Neural progenitor cell (in vitro differentiated cells): ENCODE data around the gene IRX3. TPM values are rescaled to one million over a fixed set of nuclear protein-coding genes. Genes with fewer than 3 reads are reported as not detected.

Source experiments
- DNase-seq: peaks from one replicate; pipeline ENCODE4 v3.0.0-alpha.2; 2016; ENCODE audit warnings: low spot score
- H2AFZ ChIP-seq: fragments of 200-600 bp; sonication (generic); replicated peaks from 2 replicates; pipeline ENCODE4 v1.6.1; 2016; ENCODE audit warnings: antibody characterized with exemption
- H3F3A ChIP-seq: fragments of 200-600 bp; sonication (generic); 2 replicates; pipeline ENCODE4 v1.6.1; 2016; ENCODE audit warnings: antibody characterized with exemption, low read depth
- H3K27ac ChIP-seq: fragments of 200-600 bp; sonication (generic); 2 replicates; pipeline ENCODE4 v1.5.1; 2016; ENCODE audit warnings: mild to moderate bottlenecking
- H3K27me3 ChIP-seq: fragments of 200-600 bp; sonication (generic); 2 replicates; pipeline ENCODE4 v1.6.1; 2016; ENCODE audit warnings: mild to moderate bottlenecking, moderate library complexity
- H3K36me3 ChIP-seq: fragments of 200-600 bp; sonication (generic); 2 replicates; pipeline ENCODE4 v1.5.1; 2016
- H3K4me1 ChIP-seq: fragments of 200-600 bp; sonication (generic); 2 replicates; pipeline ENCODE4 v1.6.1; 2016; ENCODE audit warnings: mixed run types
- H3K4me2 ChIP-seq: fragments of 200-600 bp; sonication (generic); 2 replicates; pipeline ENCODE4 v1.6.1; 2016
- H3K4me3 ChIP-seq: fragments of 200-600 bp; sonication (generic); 2 replicates; pipeline ENCODE4 v1.5.1; 2016
- H3K79me2 ChIP-seq: fragments of 200-600 bp; sonication (generic); 2 replicates; pipeline ENCODE4 v1.6.1; 2016; ENCODE audit warnings: low read depth
- H3K9ac ChIP-seq: fragments of 200-600 bp; sonication (generic); 2 replicates; pipeline ENCODE4 v1.6.1; 2016
- H3K9me3 ChIP-seq: fragments of 200-600 bp; sonication (generic); 2 replicates; pipeline ENCODE4 v1.5.1; 2016; ENCODE audit warnings: low read depth
- H4K20me1 ChIP-seq: fragments of 200-600 bp; sonication (generic); 2 replicates; pipeline ENCODE4 v1.6.1; 2016; ENCODE audit warnings: low read depth
- H3K27ac Mint-ChIP-seq: 3 replicates; pipeline ENCODE4 v1.8.0; 2021; ENCODE audit warnings: mixed read lengths
- H3K27me3 Mint-ChIP-seq: 2 replicates; pipeline ENCODE4 v1.8.0; 2022; ENCODE audit warnings: low read depth, mild to moderate bottlenecking, inconsistent platforms, moderate library complexity, mixed read lengths; ENCODE audit not compliant: insufficient read depth
- H3K36me3 Mint-ChIP-seq: 3 replicates; pipeline ENCODE4 v1.8.0; 2021; ENCODE audit warnings: mixed read lengths
- H3K4me1 Mint-ChIP-seq: 3 replicates; pipeline ENCODE4 v1.8.0; 2021; ENCODE audit warnings: mixed read lengths
- H3K4me3 Mint-ChIP-seq: 3 replicates; pipeline ENCODE4 v1.8.0; 2021; ENCODE audit warnings: mild to moderate bottlenecking, moderate library complexity, mixed read lengths
- H3K9me3 Mint-ChIP-seq: 3 replicates; pipeline ENCODE4 v1.8.0; 2020; ENCODE audit warnings: mixed read lengths
- CTCF ChIP-seq: fragments of 200-600 bp; sonication (generic); IDR thresholded peaks from 2 replicates; pipeline ENCODE4 v1.5.1; 2017; ENCODE audit warnings: antibody characterized with exemption, mild to moderate bottlenecking
- EZH2 ChIP-seq: fragments of 200-600 bp; sonication (generic); IDR thresholded peaks from 2 replicates; pipeline ENCODE4 v1.6.1; 2017; ENCODE audit warnings: antibody characterized with exemption, mild to moderate bottlenecking, moderate library complexity
- EZH2phosphoT487 ChIP-seq: fragments of 200-600 bp; sonication (generic); IDR thresholded peaks from 2 replicates; pipeline ENCODE4 v1.6.1; 2017; ENCODE audit warnings: antibody characterized with exemption
- total RNA-seq: library from RNA; depleted of rRNA; stranded (reverse); fragments of >200 nt; gene quantifications from 2 replicates; pipeline ENCODE4 v1.2.3, GENCODE V29; 2015; ENCODE audit warnings: low replicate concordance

The IRX3 gene
- total RNA-seq, 1 donor from 2014 or later = 9.1 TPM

GRCh38 chr16:54317101-54317611, 30.6 kb upstream of the IRX3 start:
- Histone ChIP-seq H3K27me3 (no peaks in the 10 kb centered on the region), H3K4me1 (peaks cover 11% of the 10 kb centered on the region), H3K36me3 (no peaks in the 10 kb centered on the region), H2AFZ (no peak overlapping the region), H3K27ac (no peak overlapping the region), H3K4me3 (no peak overlapping the region), H3K9me3 (no peaks in the 10 kb centered on the region), H3K9ac (no peak overlapping the region), H4K20me1 (no peaks in the 10 kb centered on the region), H3F3A (no peaks in the 10 kb centered on the region), H3K79me2 (no peaks in the 10 kb centered on the region), H3K4me2 (no peak overlapping the region)
- TF ChIP-seq EZH2phosphoT487 (no peak), EZH2 (no peak), CTCF (no peak)
- Mint-ChIP-seq H3K4me3 (no peak overlapping the region), H3K27ac (no peak overlapping the region), H3K4me1 (peaks cover 17% of the 10 kb centered on the region), H3K9me3 (no peaks in the 10 kb centered on the region), H3K27me3 (peaks cover 5% of the 10 kb centered on the region), H3K36me3 (no peaks in the 10 kb centered on the region)
- no peak for DNase-seq

GRCh38 chr16:54316095-54316889, 29.7 kb upstream of the IRX3 start:
- TF ChIP-seq EZH2 (no peak), CTCF (no peak), EZH2phosphoT487 (no peak)
- H3K79me2 ChIP-seq = no peaks in the 10 kb centered on the region
- no peak overlapping the region for H2AFZ ChIP-seq
- no peaks in the 10 kb centered on the region for H3K36me3 ChIP-seq
- H3F3A ChIP-seq = no peaks in the 10 kb centered on the region
- DNase-seq = no peak
- H3K4me1 ChIP-seq = peaks cover 6% of the 10 kb centered on the region
- Mint-ChIP-seq H3K4me3 (no peak overlapping the region), H3K27ac (no peak overlapping the region), H3K9me3 (no peaks in the 10 kb centered on the region), H3K36me3 (no peaks in the 10 kb centered on the region), H3K4me1 (peaks cover 11% of the 10 kb centered on the region), H3K27me3 (peaks cover 5% of the 10 kb centered on the region)
- no peaks in the 10 kb centered on the region for H3K27me3 ChIP-seq
- H3K4me3 ChIP-seq = no peak overlapping the region
- H3K27ac ChIP-seq = no peak overlapping the region
- H3K4me2 ChIP-seq = no peak overlapping the region
- no peaks in the 10 kb centered on the region for H3K9me3 ChIP-seq
- H3K9ac ChIP-seq = no peak overlapping the region
- H4K20me1 ChIP-seq = no peaks in the 10 kb centered on the region

GRCh38 chr16:54313789-54314188, 27.2 kb upstream of the IRX3 start:
- no peak overlapping the region for H3K4me2 ChIP-seq
- no peak overlapping the region for H3K9ac ChIP-seq
- Mint-ChIP-seq H3K27ac (no peak overlapping the region), H3K9me3 (no peaks in the 10 kb centered on the region), H3K36me3 (no peaks in the 10 kb centered on the region), H3K27me3 (peaks cover 5% of the 10 kb centered on the region), H3K4me3 (no peak overlapping the region), H3K4me1 (no peaks in the 10 kb centered on the region)
- no peak overlapping the region for H3K27ac ChIP-seq
- no peak overlapping the region for H2AFZ ChIP-seq
- no peaks in the 10 kb centered on the region for H3K36me3 ChIP-seq
- no peak for DNase-seq
- TF ChIP-seq CTCF (no peak), EZH2phosphoT487 (no peak)
- no peaks in the 10 kb centered on the region for H3K27me3 ChIP-seq
- H3F3A ChIP-seq = no peaks in the 10 kb centered on the region
- no peaks in the 10 kb centered on the region for H3K9me3 ChIP-seq
- H4K20me1 ChIP-seq = no peaks in the 10 kb centered on the region
- H3K79me2 ChIP-seq = no peaks in the 10 kb centered on the region
- no peaks in the 10 kb centered on the region for H3K4me1 ChIP-seq
- H3K4me3 ChIP-seq = no peak overlapping the region
